Tibial artery (tissue), 4 donors: ENCODE results near the gene GNG13.
"Not testable (repeated sequence)": the region's sequence is repeated elsewhere in the genome, so short reads cannot be mapped to it uniquely, and the experiment has no call there.

ENCODE experiments used
- DNase-seq, 2 donors: peaks; one replicate each; pipeline ENCODE4 v3.0.0-alpha.2; 2019
- H3K27ac ChIP-seq, 2 donors: fragments of 200-600 bp; sonication (generic) in 1 of 2; 1 replicate in 1 of 2; 2 replicates in 1 of 2; pipeline ENCODE4 v1.5.1; 2018 to 2019; ENCODE audit warnings: mild to moderate bottlenecking in 1 of 2
- H3K27me3 ChIP-seq, 2 donors: fragments of 200-600 bp; sonication (generic) in 1 of 2; one replicate each; pipeline versions ENCODE4 v1.5.1 to v1.6.0; 2016 to 2019
- H3K36me3 ChIP-seq, 3 donors: fragments of 200-600 bp; sonication (generic) in 2 of 3; one replicate each; pipeline ENCODE4 v1.5.1; 2016 to 2019; ENCODE audit warnings: mild to moderate bottlenecking in 2 of 3
- H3K4me1 ChIP-seq, 4 donors: fragments of 200-600 bp; sonication (generic) in 2 of 4; 1 replicate in 3 of 4; 2 replicates in 1 of 4; pipeline ENCODE4 v1.5.1; 2016 to 2019
- H3K4me3 ChIP-seq, 2 donors: fragments of 200-600 bp; sonication (generic) in 1 of 2; 1 replicate in 1 of 2; 2 replicates in 1 of 2; pipeline ENCODE4 v1.5.1; 2018 to 2019; ENCODE audit warnings: mild to moderate bottlenecking in 2 of 2
- H3K9me3 ChIP-seq, 3 donors: fragments of 200-600 bp; sonication (generic) in 1 of 3; one replicate each; pipeline ENCODE4 v1.5.1; 2016 to 2019
- CTCF ChIP-seq, 2 experiments: fragments of 200-600 bp in 1 of 2; fragments of 450-650 bp in 1 of 2; IDR thresholded peaks; one replicate each; pipeline ENCODE4 v1.5.1; 2017 to 2019; ENCODE audit warnings: antibody characterized with exemption in 2 of 2, mild to moderate bottlenecking in 1 of 2, moderate library complexity in 1 of 2
- intact Hi-C: fragments of 100-400 bp; cut with DNase I; formaldehyde crosslinking; loops from one replicate; pipeline ENCODE4 v1.15.0; 2023; ENCODE audit warnings: low total_unique reads

Gene GNG13

GRCh38 chr16:824194-824593 lies 23.7 kb upstream of the GNG13 start:
- Histone ChIP-seq H3K4me3 (no peak overlapping the region), H3K4me1 (peaks cover 0 to 14% (median 10%) of the 10 kb centered on the region in 4 donors), H3K27me3 (peaks cover 0 to 91% of the 10 kb centered on the region in 2 donors), H3K36me3 (no peaks in the 10 kb centered on the region), H3K9me3 (no peaks in the 10 kb centered on the region), H3K27ac (no peak overlapping the region)
- no peak for DNase-seq
- no peak for TF ChIP-seq CTCF (IDR thresholded peaks at IDR 0.05)
- intact Hi-C loops, result no loop called here

- Histone ChIP-seq H3K4me3 (no peak overlapping the region), H3K27ac (no peak overlapping the region), H3K36me3 (no peaks in the 10 kb centered on the region), H3K9me3 (no peaks in the 10 kb centered on the region), H3K27me3 (peaks cover 0 to 89% of the 10 kb centered on the region in 2 donors), H3K4me1 (peaks cover 0 to 14% (median 10%) of the 10 kb centered on the region in 4 donors)
- no peak for TF ChIP-seq CTCF (IDR thresholded peaks at IDR 0.05)
- intact Hi-C loops, result no loop called here
- DNase-seq, result no peak
These were observed 22.4 kb upstream of the GNG13 start for GRCh38 chr16:822909-823297.

- Histone ChIP-seq H3K27me3 (peaks cover 0 to 90% of the 10 kb centered on the region in 2 donors), H3K27ac (no peak overlapping the region), H3K36me3 (no peaks in the 10 kb centered on the region), H3K4me3 (no peak overlapping the region), H3K4me1 (peaks cover 0 to 14% (median 11%) of the 10 kb centered on the region in 4 donors), H3K9me3 (no peaks in the 10 kb centered on the region)
- intact Hi-C loops, result no loop called here
- DNase-seq, result no peak
- TF ChIP-seq CTCF (IDR thresholded peaks at IDR 0.05), result no peak
These were observed 21.8 kb upstream of the GNG13 start for GRCh38 chr16:822174-822908.

GRCh38 chr16:821751-822150 lies 21.2 kb upstream of the GNG13 start:
- TF ChIP-seq CTCF (IDR thresholded peaks at IDR 0.05), result no peak
- Histone ChIP-seq H3K4me1 (peaks cover 0 to 18% (median 11%) of the 10 kb centered on the region in 4 donors), H3K9me3 (no peaks in the 10 kb centered on the region), H3K36me3 (no peaks in the 10 kb centered on the region), H3K27me3 (peaks cover 0 to 91% of the 10 kb centered on the region in 2 donors), H3K27ac (no peak overlapping the region), H3K4me3 (no peak overlapping the region)
- no peak for DNase-seq
- intact Hi-C loops, result no loop called here

GRCh38 chr16:820748-821147 lies 20.2 kb upstream of the GNG13 start:
- Histone ChIP-seq H3K36me3 (no peaks in the 10 kb centered on the region), H3K4me3 (no peak overlapping the region), H3K9me3 (no peaks in the 10 kb centered on the region), H3K27ac (no peak overlapping the region), H3K4me1 (peaks cover 0 to 18% (median 10%) of the 10 kb centered on the region in 4 donors), H3K27me3 (peaks cover 0 to 93% of the 10 kb centered on the region in 2 donors)
- no peak for TF ChIP-seq CTCF (IDR thresholded peaks at IDR 0.05)
- intact Hi-C loops, result no loop called here
- DNase-seq, result no peak

GRCh38 chr16:820044-820408 lies 19.5 kb upstream of the GNG13 start:
- H3K27me3 ChIP-seq, result peaks cover 0 to 91% of the 10 kb centered on the region in 2 donors
- H3K27ac ChIP-seq, intact Hi-C loops, H3K9me3 ChIP-seq, DNase-seq, H3K36me3 ChIP-seq, H3K4me3 ChIP-seq: not testable (repeated sequence)
- peaks cover 0 to 12% (median 2%) of the 10 kb centered on the region in 4 donors for H3K4me1 ChIP-seq
